SK-N-MC (cell line): ENCODE measurements around the gene C4orf51.

Experiments used
- EZH2 ChIP-seq: fragments of 200-600 bp; sonication (generic); IDR thresholded peaks from one replicate; pipeline ENCODE4 v1.6.1; 2017; ENCODE audit warnings: antibody characterized with exemption
- POLR2AphosphoS5 ChIP-seq: IDR thresholded peaks from 2 replicates; pipeline ENCODE4 v1.6.1; 2012; ENCODE audit warnings: mild to moderate bottlenecking, low read depth, low read length, borderline replicate concordance

DNA sequence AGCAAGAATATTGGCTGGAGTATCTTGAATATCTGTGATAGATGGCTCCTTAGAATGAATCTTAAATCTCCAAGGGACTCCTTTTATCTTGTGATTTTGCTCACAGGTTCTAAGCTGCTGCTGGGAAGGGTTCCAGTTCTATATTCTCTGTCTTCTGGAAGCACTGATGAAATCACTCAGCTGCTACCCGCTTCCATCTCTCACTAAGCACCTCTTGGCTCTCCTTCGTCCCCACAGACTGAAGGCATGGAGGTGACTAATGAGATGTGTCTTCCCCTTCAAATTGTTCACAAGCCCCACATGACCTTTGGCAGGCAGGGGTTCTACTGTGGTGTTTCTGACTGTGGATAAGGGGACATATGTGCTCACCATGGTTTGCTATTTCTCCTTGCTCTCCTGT is 75.9 kb downstream of the C4orf51 start:
- TF ChIP-seq EZH2 (no peak), POLR2AphosphoS5 (no peak)
